T1000 (cell line): ENCODE measurements around the gene CD70.
"Not testable (repeated sequence)": the region's sequence is repeated elsewhere in the genome, so short reads cannot be mapped to it uniquely, and the experiment has no call there.

Source experiments
- DNase-seq: peaks from one replicate; lab custom pipeline; 2025; ENCODE audit warnings: mixed read lengths; lab: John Stamatoyannopoulos, UW

CD70 gene

DNA sequence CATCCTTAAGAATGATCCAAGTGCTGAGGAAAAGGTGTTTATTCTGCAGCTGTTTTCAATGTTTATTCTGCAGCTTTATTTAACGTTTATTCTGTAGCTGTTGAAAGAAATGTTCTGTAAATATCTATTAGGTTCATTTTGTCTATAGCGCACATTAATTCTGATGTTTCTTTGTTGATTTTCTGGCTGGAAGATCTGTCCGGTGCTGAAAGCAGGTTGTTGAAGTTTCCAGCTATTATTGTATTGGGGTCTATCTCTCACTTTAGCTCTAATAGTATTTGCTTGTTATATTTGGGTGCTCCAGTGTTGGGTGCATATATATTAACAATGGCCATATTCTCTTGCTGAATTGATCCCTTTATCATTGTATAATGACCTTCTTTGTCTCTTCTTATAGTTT is 20.2 kb downstream of the CD70 start:
- DNase-seq: no peak

DNA sequence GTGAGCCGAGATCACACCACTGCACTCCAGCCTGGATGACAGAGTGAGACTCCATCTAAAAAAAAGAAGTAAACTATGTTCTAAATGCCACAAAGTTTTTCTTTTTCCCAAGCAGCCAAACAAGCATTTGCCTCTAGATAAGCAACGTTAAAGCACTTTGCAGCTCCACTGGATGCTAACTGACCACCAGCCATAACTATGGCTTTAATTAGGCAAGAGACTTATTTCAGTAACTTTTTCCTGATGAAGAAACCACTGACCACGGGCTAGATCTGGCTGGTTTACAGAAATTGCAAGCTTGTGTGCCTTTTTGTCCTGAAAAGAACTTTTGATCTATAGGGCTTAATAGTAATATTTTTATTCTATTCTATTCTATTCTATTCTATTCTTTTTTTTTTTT is 22.1 kb downstream of the CD70 start:
- no peak for DNase-seq

DNA sequence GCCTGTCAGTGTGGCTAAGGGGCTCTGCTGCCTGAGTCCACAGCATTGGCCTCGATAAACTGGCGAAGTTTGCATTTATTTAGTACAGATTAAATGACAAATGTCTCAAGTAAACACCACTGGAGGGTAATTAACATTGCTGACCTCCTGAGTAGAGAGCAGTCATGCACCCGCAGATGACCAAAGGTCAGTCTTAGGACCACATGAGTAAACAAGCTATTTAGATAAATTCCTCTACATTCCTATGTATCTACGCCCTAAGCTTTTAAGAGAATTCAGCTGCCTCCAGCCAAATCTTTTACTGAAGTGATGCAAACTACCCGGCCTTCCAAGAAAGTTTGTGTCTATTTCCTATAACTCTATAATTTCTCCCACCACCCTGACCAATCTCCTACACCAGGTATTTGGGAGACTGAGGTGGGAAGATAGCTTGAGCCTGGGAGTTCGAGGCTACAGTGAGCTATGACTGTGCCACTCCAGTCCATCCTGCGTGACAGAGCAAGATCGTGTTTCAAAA is 22.9 kb downstream of the CD70 start:
- no peak for DNase-seq

DNA sequence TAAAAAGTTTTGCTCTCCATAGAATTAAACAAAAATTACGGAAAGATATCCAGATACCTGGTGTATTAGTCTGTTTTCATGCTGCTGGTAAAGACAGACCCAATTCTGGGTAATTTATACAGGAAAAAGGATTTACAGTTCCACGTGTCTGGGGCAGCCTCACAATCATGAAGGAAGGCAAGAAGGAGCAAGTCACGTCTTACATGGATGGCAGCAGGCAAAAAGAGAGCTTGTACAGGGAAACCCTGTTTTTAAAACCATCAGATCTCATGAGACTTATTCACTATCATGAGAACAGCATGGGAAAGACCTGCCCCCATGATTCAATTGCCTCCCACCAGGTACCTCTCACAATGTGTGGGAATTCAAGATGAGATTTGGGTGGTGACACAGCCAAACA is 24.2 kb downstream of the CD70 start:
- DNase-seq: not testable (repeated sequence)

DNA sequence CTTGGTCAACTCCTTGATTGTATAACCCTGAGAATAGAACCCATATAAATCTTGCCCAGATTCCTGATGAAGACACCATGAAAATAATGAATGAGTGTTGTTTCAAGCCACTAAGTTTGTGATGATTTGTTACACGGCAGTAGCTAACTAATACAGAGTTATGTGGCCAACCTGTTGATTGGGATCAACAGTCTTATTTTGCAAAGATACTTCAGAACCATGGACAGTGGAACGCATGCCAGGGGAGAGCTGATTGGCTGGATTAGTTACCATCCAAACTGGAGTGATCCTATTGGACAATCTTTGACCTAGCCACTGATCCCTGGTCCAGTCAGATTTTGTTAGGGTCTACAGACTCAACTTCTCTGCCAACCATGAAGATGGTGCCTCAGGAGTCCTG is 26.6 kb downstream of the CD70 start:
- DNase-seq: no peak

DNA sequence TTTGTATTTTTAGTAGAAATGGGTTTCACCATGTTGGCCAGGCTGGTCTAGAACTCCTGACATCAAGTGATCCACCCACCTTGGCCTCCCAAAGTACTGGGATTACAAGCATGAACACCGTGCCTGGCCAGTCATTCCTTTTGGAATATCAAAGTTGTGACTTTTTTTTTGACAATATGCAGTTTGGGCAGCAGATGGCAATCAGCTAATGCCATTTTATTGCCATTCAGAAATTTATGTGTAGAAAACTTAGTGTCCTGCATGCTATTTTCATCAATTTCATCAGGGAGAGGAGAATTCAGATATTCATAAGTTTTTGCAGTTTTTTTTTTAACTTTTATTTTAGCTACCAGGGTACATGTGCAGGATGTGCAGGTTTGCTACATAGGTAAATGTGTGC is 28.5 kb downstream of the CD70 start:
- DNase-seq: not testable (repeated sequence)

DNA sequence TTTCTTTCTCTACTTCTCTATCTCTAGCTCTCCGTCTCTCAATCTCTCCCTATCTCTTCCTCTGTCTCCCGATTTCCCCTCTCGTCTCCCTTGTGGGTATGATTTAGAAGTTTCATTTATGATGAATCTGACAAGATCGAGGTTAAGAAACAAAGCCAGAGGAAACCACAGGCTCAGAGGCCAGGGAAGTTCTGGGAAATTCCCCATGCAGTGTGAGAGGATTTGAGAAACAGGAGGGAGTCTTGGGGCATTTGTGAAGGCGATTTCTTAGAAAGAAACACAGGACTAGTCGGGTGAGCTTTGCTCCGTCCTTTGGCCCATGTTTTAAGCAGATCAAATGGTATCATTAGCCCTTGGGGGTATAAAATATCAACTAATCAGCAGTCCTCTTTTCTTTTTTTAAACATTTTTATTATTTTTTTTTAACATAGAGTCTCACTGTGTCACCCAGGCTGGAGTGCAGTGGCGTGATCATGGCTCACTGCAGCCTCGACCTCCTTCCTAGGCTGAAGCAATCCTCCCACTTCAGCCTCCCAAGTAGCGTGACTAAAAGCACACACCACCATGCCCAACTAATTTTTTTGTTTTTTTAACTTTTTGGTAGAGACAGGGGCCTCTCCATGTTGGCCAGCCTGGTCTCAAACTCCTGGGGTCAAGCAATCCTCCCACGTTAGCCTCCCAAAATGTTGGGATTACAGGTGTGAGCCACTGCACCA is 34.3 kb downstream of the CD70 start:
- no peak for DNase-seq

DNA sequence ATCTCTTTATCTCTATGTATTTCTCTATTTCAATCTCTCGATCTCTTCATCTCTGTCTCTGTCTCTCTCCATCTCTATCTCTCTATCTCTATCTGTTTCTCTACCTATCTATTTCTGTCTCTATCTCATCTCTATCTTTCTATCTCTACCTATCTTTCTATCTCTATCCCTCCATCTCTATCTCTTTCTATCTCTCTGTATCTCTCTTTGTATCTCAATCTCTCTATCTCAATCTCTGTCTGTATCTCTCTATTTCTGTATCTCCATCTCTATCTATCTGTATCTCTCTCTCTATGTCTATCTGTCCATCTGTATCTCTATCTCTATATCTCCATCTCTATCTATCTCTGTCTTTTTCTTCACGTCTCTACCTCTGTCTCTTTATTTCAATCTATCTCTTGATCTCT is 34.9 kb downstream of the CD70 start:
- no peak for DNase-seq

DNA sequence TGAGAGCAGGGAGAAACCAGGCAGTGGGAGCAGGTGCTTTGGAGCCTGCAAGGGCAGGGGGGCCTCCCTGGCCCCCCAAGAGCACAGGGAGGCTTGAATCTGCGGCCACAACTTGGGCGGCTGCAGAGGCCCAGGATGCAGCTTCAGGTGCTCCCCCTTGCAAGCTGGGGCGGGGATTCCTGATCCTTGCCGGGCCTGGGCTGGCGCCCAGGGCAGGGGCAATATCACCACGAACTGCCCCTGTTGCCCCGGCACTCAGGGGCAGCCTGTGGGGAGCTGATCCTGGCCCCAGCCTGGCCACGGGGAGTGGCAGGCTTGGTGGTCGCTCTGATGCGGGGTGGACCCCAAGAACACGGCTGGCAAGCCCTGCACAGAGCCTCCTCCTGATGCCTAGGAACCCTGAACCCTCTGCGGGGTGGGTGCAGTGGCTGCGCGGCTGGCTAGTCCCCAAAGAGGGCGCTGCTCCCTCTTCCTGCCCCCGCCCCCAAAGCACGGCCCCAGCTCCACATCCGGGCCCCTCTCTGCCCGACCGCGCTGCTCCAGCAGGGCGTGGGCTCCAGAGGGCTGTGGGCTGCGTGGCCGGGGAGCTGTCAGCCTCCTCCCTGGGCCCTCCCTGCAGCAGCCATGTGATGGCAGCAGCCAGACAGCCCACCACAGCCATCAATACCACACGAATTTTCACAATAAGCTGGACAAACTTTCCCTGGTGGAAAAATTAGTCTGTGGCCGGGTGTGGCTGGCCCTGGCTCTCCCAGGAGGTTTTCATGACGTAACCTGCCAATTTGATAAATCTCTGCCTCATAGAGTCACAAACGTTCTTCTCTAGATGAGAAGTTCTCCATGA is 39.1 kb downstream of the CD70 start:
- no peak for DNase-seq

DNA sequence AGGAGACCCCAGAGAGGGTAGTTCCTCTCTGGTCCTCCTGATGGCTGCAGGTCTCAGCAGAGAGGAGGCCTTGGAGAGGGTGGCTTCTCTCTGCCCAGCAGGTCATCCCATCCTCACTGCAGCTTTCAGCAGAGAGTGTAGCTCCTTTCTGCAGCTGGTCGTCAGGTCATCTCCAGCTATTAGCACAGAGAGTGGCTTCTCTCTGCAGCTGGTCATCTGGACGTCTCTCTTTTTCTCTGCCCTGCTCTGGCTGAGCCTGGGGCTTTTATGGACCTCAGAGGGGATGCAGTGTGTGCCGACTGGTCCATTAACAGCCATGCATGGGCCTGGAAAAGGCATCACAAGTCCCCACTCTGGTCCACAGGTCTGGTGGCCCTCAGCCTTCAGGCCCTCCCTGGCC is 39.9 kb downstream of the CD70 start:
- DNase-seq: no peak

DNA sequence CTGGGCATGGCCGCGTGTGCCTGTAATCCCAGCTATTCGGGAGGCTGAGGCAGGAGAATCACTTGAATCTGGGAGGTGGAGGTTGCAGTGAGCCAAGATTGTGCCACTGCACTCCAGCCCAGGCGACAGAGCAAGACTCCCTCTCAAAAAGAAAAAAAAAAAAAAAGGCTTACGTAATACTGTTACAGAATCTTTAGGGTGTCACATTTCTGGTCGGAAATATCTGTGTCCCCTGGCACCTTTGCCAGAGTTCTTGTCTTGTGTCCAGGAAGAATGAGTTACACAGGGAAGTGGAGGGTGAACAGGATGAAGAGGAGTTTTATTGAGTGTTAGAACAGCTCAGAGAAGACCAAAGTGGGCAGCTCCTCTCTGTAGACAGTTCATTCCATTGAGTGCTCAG is 40.3 kb downstream of the CD70 start:
- not testable (repeated sequence) for DNase-seq

DNA sequence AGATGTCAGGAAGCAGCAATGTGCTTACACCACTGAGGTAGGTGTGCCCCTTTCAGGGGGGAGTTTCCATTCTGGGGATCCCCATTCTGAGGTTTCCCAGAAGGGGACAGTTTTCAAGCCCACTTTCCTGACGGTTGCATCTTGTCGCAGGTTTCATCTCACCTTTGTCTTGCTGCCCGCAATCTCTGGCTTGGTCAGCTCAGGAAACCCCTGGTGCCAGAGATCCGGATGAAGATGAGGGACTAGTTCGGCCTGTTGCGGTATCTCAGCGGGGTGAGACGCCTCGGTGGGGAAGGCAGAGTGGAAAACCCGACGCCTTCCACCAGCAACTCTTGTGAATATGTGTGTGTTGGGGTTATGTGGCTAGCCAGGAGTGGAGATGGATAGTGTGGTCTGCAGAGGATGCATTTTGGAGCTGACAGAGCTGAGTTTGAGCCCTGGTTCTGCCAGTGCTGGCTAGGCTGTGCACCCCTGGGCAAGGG is 47.0 kb downstream of the CD70 start:
- DNase-seq: no peak

DNA sequence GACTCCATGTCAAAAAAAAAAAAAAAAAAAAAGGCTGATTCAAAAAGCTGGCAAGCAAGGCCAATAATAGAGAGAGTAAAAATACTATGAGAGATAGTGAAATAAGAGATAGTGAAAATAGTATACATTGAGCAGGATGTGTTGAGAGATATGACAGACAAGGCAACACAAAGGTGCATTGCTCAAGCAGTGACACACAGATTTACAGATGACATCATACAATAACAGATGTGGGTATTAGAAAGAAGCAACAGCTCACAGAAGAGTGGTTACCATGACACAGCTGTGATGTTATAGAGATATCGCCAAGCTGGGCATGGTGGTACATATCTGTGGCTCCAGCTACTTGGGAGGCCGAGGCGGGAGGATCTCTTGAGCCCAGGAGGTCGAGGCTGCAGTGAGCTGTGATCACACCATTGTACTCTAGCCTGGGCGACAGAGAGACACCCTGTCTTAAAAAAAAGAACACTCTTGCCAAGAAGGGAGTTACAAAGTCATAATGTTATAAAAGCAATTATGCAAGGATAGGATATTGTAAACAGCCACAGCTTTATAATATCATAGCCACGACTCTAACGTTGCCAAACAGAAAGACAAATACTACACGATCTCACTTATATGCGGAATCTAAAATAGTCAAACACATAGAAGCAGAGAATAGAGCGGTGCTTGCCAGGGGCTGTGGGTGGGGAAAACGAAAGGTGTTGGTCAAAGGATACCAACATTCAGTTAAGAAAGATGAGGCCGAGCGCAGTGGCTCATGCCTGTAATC is 49.8 kb downstream of the CD70 start:
- no peak for DNase-seq

DNA sequence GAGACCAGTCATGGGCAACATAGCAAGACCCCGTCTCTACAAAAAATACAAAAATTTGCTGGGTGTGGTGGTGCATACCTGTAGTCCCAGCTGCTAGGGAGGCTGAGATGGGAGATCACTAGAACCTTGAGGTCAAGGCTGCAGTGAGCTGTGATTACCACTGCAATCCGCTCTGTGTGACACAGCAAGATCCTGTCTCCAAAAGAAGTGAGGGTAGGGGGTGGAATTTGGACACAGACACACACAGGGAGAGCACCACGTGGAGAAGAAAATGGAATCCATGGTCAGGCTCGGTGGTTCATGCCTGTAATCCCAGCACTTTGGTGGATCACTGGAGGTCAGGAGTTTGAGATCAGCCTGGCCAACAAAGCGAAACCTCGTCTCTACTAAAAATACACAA is 51.4 kb downstream of the CD70 start:
- DNase-seq: no peak
